ENCODE measurements around the gene DIAPH2. TPM values are rescaled to one million over a fixed set of nuclear protein-coding genes. Genes with fewer than 3 reads are reported as not detected.
A peak's percentile ranks its signal among the peaks of the same experiment; 100 is the strongest.

Gene DIAPH2
- polyA plus RNA-seq, 10 donors = 8.5 to 11.5 (median 10.1) TPM

DNA sequence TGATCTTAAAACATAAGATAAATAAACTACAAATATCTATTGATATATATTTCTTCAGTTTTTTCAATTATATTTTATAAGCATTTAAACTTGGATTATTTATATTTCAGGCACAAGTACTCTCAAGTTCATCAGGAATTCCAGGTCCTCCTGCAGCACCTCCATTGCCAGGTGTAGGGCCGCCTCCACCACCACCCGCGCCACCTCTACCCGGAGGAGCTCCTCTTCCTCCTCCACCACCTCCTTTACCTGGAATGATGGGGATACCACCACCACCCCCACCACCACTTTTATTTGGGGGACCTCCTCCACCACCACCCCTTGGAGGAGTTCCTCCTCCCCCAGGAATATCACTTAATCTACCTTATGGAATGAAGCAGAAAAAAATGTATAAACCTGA is 273.1 kb downstream of the DIAPH2 start:
- no peak for DNase-seq

DNA sequence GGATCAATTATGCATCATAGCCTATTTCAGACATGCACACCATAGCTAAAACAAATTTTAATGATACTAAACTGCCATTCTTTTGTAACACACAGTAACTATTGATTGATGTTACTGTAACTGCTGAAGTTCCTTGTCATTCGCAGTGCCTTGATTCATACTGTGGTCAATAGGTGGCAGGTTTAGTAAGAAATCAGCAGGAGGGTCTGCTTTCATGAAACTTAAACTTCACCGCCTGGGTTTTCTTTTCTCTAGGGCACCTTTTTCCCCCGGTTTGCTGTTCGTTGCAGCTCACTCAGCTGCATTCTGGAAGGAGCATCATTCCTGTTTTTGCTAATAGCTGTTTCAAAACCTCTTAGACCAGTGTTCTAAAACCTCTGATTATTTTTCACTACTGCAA is 287.2 kb downstream of the DIAPH2 start:
- no peak for DNase-seq

DNA sequence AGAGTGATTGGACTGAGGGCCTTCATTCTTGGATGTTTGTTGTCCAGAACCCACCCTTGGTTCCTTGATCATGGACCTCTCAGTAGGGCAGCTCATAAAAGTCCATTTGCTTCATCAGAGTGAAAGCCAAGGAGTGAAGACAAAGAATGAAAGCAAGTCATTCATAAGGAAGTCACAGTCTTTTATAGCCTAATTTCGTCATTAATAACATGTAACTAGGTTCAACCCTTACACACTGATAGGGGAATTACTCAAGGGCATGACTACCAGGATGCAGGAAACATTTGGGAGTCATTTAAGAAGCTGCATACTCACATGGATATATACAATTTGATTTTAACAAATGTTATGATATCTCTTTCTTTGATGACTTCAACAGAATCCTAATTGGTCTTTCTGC is 294.3 kb downstream of the DIAPH2 start:
- DNase-seq = no peak

DNA sequence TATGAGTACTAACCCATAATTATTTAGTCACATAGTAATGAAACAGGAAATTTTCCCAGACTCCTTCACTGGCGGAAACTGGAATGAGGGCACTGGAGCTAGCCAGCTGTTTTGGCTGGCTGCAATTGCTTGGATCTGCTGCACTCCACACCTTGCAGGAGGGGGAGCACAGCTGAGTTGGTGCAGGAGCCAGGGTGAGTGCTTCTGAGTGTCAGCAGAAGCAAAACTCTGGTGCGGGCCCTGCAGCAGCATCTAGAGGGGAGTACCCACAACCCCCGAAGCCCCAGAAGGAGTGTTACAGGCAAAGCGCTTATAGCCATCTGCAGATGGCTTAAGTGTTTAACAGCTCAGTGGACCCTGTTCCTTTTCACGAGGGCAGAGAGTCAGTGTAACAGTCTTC is 295.1 kb downstream of the DIAPH2 start:
- peak in 2 of 3 donors; percentile 2 to 23 for DNase-seq

DNA sequence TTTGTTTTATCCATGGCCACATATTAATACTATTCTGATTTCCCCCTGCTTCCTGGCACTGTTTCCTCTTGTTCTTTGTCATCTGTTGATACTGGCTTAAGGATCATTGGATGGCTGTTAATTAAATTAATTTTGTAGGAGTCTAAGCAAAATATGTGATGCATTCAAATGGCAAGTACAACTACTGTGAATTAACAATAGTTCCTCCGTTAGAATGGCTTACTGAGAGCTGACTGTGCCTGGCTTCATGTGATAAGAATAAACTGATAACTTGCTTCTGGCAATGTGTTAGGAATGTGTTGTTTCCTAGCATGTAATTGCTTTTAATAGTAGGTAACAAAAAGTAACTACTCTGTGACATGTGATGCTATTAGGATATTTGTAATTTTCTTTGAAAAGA is 297.5 kb downstream of the DIAPH2 start:
- no peak for DNase-seq

DNA sequence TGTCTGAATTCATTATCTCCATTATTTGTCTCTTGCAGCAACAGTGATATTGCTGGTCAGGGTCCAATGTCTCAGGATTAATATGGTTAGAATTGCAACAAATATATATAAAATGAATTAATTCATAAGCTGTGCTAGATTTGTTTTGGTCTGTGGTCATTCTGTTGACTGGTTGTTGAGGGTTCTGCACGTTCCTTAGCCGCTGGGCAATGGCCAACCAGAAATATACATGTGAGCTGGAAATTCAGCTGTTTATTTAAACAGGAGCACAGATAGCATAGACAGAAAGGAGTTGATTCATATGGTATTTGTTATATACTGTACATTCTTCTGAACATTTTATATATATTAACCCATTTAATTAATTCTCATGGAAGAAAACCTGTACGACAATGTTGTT is 299.9 kb downstream of the DIAPH2 start:
- DNase-seq = no peak

DNA sequence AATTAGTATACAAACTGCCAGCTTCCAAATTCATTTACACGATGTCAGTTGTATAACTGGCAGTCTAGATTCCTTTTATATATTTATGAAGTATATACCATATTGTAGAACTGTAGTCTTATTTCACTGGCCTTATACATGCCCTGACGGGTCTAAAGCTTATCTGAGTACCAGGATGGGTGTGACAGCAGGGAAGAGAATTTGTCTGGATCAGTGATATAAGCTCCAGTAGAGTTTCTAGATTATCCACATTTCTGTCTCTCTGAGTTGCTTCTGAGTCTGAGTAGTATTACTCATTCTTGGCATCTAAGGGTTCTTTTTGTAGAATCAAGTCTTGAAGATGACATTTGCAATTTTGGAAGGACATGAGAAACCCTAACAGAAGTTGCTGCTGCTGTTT is 300.4 kb downstream of the DIAPH2 start:
- DNase-seq = no peak

DNA sequence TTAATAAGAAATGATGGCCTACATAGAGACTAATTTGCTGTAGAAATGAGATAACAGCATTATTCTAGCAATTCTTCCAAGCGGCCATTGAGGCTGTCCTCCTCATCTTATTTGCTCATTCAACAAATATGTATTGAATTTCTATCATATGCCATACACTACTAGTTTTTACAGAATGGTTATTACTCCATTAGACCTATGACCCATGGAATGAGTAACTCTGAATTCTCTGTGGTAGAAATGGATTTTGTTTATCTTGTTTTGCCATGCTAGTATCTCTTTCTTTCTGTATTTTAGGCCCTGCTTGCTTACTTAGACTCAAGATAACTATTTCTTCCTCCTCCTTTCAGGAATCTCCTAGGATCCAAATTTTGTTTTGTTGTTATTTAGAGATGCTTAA is 302.6 kb downstream of the DIAPH2 start:
- DNase-seq = no peak

DNA sequence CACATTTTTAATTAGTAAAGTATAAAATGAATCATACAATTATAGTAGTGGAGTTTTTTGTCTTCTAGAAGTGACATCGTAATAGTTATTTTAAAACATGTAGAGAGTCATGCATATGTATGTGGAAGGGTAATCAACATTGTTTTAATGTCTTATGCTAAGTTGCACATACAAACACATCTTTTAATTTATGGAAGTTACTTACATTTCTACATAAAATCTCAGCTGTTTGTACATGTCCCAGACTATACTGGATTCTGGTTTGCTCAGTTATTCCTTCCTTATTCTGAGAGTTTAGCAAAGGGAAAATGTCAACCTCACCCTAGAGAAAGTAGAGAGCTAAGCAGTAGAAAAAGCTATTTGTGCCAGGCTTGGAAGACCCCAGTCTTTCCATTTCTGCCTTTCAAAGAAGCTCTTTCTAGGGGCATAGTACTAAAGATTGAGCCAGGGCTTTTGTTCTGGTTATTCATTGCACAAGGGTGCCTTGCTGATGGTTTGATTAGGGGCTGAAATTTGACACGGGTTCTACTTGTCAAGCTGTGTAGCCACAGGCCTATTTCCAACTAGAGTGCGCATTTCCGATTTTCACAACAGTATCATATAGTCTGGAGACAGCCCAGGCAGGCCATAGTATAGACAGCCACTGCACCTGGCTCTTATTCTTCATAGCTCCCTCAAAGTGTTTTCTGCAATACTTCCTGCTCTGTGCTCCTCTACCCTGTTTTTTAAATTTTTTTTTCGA is 305.4 kb downstream of the DIAPH2 start:
- no peak for DNase-seq

DNA sequence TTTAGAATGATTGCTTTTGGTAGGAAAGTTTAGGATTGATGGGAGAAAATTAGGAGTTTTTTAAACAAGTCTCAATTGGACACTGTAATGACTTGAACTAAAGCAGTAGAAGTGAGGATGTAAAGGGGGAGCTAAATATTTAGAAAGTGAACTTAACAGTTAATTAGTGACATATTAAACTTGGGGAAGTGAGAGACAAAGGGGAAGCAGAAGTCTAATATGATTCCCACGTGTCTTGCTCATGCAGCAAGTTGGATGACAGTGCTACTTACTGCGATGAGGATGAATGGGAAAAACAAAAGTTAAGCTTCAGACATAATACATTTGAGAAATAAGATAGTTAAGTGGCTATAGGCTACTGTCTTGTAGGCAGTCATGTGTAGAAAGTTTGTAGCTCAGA is 309.5 kb downstream of the DIAPH2 start:
- DNase-seq = no peak

DNA sequence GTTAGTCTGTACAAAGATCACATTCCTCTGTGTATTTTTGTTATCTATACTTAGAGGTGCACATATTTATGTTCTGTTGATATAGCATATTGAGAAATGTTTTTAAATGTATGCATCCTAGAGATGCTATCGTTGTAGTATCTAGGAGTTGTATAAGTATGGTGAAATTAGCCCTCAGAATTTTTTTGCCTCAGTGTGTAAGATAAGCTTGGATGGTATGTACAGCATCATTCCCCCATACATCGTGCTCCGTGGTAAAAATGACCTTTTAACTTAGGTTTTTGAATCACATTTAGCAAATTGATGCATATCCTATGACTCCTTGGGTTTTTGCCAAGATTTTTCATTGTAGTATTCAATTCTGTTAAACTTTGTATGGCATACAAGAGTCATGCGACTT is 312.6 kb downstream of the DIAPH2 start:
- no peak for DNase-seq

DNA sequence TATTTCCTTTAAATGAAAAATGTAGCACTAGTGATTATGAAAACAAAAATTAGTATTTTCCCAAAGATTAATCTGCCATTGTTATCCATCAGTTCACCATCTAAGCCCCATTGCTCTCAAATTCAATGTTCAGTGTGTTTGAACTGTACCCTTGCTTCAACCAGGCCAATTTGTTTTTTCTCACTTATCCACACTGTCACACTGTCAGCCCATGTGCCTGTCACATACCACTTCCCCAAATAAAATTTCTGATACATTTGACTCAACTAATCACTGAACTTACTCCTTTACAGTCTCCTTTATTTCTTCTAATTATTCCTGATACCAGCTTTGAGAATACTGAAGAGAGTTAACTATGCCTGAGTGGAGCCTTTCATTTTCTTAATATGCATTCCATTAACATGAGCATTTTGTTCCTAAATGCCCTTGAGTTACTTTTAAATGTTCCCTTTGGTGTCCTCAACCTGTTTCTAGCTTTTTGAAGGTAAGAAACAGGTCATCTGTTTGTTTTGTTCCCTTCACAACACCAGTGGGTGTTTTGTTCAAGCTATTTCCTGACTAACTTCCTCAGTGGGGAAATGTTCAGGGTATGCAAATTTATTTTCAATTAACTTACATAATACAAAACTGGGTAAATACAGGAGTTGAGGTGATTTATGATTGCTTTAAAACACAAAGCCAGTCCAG is 316.2 kb downstream of the DIAPH2 start:
- DNase-seq = no peak

DNA sequence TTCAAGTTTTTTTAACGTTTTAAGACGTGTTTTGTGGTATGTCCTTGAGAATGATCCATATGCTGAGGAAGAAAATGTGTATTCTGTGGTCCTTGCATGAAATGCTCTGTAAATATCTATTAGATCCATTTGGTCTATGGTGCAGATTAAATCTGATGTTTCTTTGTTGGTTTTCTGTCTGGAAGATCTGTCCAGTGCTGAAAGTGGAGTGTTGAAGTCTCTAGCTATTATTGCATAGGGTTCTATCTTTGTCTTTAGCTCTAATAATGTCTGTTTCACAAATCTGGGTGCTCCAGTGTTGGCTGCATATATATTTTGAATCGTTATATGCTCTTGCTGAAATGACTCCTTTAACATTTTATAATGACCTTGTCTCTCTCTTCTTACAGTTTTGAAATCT is 321.5 kb downstream of the DIAPH2 start:
- no peak for DNase-seq

DNA sequence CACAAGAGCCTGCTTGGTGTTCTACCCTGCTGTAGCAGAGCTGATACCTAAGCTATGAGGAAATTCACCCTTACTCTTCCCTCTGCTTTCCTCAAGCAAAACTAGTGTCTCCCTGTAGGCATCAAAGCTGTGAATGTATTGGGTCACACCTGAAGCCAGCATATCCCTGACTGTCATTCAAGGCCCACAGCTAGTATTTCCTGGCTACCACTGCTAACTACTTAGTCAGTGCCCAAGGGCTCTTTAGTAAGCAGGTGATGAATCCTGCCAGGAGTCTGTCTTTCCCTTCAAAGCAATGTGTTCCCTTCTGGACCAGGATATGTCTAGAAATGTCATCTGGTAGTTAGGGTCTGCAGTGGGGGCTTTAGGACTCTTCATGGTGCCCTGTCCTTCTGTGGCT is 324.7 kb downstream of the DIAPH2 start:
- no peak for DNase-seq

DNA sequence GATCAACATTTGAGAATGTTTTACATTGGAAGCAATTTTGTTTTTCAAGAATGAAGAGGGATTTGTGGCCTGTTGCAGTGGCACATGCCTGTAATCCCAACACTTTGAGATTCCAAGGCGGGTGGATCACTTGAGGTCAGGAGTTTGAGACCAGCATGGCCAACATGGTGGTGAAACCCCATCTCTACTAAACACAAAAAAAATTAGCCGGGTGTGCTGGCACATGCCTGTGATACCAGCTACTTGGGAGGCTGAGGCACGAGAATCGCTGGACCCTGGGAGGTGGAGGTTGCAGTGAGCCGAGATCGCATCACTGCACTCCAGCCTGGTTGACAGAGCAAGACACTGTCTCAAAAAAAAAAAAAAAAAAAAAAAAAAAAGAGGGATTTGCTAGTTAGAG is 326.9 kb downstream of the DIAPH2 start:
- DNase-seq = no peak

DNA sequence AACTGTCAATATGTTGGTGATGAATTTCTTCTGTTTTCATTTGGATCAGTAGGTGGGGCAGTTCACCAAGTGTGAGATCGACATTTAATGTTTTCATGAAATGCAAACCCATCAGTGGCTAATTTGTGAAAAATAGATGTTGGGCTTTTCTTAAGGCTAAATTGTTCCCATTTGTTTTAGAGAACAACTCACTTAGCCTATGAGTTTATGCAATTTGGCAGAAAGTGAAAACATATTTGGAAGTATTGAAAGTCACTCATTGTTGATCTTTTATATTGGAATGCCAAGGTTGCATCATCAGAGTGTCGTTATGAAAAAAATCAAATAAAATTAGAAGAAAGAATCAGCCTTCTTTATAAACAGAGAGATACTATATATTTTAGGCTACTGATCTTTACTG is 331.5 kb downstream of the DIAPH2 start:
- no peak for DNase-seq

DNA sequence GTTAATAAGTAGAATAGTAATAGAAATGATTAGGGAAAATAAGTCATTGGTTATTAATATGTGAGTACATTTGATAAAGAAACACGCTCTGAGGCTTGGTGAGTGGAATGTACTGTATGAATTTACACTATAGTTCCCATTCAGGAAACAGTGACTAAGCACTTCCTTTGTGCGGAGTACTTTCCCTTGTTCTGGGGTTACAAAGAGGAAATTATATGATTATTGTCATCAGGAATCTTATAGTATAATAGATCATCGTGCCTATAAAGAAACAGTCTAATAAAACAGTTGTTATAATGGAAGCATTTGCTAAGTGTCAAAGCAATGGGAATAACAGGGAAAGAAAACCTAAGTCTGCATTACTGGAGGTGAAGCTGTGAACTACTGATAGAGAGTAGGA is 337.0 kb downstream of the DIAPH2 start:
- no peak for DNase-seq

DNA sequence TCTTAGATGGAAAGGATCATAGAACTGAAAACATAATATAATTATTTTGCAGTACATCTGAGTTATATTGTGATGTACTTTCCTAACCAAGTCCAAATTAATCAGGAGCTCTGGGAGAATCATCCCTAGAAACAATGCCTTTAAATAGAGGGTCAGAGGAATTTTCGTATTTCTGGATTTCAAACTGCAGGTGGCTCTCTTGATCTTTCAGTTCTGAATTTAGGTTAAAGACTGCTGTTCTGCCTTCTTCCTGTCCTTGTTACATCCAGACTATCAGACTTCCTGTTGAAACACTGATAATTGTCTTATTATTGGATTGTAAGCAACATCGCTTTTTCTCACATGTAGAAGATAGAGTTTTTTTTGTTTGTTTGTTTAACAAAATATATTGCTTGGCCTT is 341.8 kb downstream of the DIAPH2 start:
- DNase-seq = no peak

DNA sequence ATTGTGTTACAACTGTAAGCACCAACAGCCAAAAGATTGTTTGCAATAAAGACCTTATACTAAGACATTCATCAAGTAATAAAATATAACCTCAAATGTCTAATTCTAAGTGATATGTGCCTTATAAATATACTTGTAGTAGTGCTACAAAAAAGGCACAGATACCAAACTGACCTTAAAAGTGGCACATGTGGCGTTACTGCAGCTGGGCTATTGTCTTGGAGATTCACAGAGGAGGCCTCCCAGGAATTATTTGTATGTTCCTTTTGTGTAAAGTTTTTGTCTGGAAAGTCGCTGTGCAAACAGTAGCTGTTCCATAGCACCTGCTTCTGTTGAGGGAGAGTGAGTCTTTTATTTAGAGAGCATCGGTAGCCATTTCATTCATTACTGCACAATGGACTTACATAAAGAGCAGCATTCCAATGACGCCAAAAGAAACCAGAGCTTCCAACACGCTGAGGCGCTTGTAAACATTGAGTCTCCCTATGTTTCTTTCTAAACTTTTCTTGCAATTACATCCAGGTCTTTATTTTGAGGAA is 342.8 kb downstream of the DIAPH2 start:
- DNase-seq = no peak

DNA sequence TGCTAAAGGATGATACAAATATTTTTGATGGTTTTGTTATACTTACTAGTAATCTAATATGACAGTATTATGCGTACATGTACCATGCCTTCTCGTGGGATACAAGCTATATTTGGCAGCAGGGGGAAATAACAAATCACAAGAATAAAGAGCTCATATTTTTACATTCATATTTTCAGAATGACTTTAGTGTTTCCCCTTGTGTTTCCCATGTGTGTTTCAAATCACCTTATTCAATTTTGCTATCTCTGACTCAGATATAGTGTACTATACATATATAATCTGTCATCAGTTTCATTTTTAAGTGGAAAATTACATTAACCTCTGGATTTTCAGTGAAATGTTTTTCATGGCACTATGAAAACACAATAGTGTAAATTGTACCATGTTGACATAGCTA is 345.8 kb downstream of the DIAPH2 start:
- no peak for DNase-seq

DNA sequence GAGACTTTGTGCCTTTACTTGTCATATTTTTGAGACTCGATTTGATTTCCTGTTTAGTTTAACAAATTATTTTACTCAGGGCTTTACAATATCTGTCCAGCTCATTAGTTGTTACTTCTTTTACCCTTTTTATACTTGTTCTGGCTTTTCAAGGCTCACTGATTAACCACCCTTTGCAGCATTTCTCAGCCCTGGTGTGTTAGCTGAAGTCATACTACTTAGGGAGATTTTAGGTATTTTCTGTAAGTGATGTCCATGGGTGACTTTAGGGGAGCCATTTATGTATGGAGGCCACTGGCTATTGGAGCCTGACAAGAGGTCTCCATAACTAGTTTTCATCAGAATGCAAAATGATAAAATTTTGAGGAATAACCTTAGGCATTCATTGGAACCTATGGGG is 346.3 kb downstream of the DIAPH2 start:
- no peak for DNase-seq

DNA sequence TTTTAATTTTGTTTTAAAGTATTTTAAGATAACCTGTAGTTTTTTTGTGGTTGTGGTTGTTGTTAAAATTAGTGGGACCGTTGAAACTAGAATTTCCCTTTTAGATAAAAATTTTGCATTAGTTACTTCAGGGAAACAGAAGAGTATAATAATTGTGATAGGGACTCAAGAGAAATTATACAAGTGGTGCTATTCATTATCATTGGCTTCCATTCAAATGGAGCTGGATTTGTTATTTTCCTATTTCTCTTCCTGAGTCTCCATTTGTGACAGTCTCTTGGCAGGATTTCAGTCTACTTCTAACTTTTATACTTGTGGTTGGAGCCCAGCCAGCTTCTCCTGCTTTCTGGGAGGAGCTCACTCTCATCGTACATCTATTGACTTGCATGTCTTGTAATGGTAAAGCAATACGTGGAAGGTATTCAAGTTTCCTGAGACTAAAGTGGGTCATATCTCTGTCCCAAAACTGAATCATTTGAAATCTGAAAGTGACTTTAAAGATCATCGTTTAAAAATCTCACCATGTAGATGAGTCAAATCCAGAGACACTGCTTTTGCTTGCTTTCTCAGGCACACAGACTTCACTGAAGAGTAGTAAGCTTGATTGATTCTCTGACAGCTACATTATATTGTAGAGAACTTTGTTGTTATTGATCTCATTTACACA is 354.9 kb downstream of the DIAPH2 start:
- DNase-seq = peak; percentile 4 to 18 (median 15)

DNA sequence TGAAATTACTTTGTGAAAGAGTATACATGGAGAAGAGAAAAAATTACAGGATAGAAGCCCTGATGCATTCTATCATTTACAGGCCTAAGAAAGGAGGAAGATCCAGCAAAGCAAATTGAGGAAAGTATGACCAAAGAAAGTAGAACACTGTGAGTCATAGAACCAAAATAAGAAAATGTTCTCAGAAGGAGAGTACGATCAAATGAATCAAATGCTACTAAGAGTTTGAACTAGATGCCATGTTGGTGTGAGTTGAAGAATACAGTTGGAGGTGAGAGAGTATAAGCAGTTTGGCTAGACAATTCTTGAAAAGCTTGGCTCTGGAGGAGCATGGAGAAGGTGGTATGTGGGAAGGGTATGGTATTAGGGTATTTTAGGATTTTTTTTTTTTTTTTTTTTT is 360.8 kb downstream of the DIAPH2 start:
- DNase-seq = no peak

All from muscle of back (tissue), 11 donors.